Spleen (tissue), 7 donors: ENCODE data around the gene EIF4E.

Source experiments
- POLR2A ChIP-seq, 3 donors: fragments of 450-650 bp; IDR thresholded peaks; one replicate each; pipeline ENCODE4 v1.5.1; 2017; ENCODE audit warnings: antibody characterized with exemption in 3 of 3, mild to moderate bottlenecking in 1 of 3
- POLR2AphosphoS5 ChIP-seq, 3 donors: sonication (generic); formaldehyde crosslinking; IDR thresholded peaks; one replicate each; pipeline ENCODE4 v1.5.1; 2017; ENCODE audit warnings: antibody characterized with exemption in 3 of 3
- TF ChIP-seq, protein P1 (sequence below), 11 experiments: fragments of 200-600 bp in 7 of 11; fragments of 450-650 bp in 4 of 11; sonication (generic) in 4 of 11; IDR thresholded peaks in 8 of 11; conservative IDR thresholded peaks in 3 of 11; 1 replicate in 7 of 11; 2 replicates in 4 of 11; pipeline versions ENCODE4 v1.4.0 to v1.8.0; 2016 to 2021; ENCODE audit warnings: antibody characterized with exemption in 11 of 11, inconsistent platforms in 4 of 11, mild to moderate bottlenecking in 1 of 11
- donor health status: DM: no; HTN: no; CAD: no; lungs with moderate emphysema.
- donor health status: DM: no; HTN: no; CAD: no.
- donor health status: DM: no; HTN: no; CAD: no.

DNA sequence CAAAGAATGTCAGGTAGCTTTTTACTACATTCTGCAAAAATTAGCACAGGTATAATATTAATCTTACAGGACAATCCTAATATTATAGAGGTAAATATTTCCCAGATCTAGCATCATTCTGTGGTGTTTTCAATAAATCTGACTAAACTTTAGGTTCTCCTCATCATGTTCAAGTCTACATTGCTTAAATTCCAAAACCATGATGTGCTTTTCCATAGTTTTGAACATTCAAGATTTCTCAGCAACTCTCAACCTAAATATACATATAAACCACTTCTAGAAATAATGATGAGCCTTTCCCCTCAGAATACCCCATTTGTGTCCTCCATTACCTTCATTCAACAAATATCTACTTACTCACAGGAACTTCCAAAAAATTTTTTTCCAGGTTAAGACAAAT, 23.1 kb downstream of the EIF4E start:
- TF ChIP-seq, protein P1, sequence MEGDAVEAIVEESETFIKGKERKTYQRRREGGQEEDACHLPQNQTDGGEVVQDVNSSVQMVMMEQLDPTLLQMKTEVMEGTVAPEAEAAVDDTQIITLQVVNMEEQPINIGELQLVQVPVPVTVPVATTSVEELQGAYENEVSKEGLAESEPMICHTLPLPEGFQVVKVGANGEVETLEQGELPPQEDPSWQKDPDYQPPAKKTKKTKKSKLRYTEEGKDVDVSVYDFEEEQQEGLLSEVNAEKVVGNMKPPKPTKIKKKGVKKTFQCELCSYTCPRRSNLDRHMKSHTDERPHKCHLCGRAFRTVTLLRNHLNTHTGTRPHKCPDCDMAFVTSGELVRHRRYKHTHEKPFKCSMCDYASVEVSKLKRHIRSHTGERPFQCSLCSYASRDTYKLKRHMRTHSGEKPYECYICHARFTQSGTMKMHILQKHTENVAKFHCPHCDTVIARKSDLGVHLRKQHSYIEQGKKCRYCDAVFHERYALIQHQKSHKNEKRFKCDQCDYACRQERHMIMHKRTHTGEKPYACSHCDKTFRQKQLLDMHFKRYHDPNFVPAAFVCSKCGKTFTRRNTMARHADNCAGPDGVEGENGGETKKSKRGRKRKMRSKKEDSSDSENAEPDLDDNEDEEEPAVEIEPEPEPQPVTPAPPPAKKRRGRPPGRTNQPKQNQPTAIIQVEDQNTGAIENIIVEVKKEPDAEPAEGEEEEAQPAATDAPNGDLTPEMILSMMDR (IDR thresholded peaks at IDR 0.05 in 8 of 11, conservative IDR thresholded peaks at IDR 0.05 in 3 of 11): no peak
- TF ChIP-seq POLR2AphosphoS5 (IDR thresholded peaks at IDR 0.05) (no peak), POLR2A (IDR thresholded peaks at IDR 0.05) (no peak)
